K562 (cell line): Measurements from ENCODE around the gene THAP4. TPM values are rescaled to one million over a fixed set of nuclear protein-coding genes. Genes with fewer than 3 reads are reported as not detected.

Experiments
- EGR1 ChIP-seq: fragments of 450-650 bp; conservative IDR thresholded peaks from 2 replicates; pipeline ENCODE4 v1.6.1; 2017; ENCODE audit warnings: mild to moderate bottlenecking
- HDAC2 ChIP-seq: fragments of 450-650 bp; IDR thresholded peaks from 2 replicates; pipeline ENCODE4 v1.6.1; 2016; ENCODE audit warnings: mild to moderate bottlenecking
- TCF7 ChIP-seq: sonication (generic); IDR thresholded peaks from 2 replicates; pipeline ENCODE4 v1.6.1; 2016; ENCODE audit warnings: antibody characterized with exemption, borderline replicate concordance
- ZNF239 ChIP-seq: fragments of 250-450 bp; sonication (Bioruptor Pico); IDR thresholded peaks from 2 replicates; pipeline ENCODE4 v1.4.0; 2020; ENCODE audit warnings: mild to moderate bottlenecking
- polyA plus RNA-seq, 8 experiments: library from polyadenylated mRNA; depleted of rRNA in 4 of 8; stranded (reverse) in 5 of 8; unstranded in 3 of 8; fragments of >200 nt; fragmentation: Nextera tagmentation in 2 of 8; fragmentation: Illumina TruSeq in 1 of 8; extraction: Ambion mirVana in 2 of 8; extraction: Trizol in 1 of 8; gene quantifications; 2 replicates each; pipeline versions ENCODE4 v1.2.1 to v1.2.3, GENCODE V29; 2011 to 2014; ENCODE audit warnings: inconsistent platforms in 1 of 8, missing spikeins in 1 of 8
- total RNA-seq, 7 experiments: library from RNA; depleted of rRNA in 6 of 7; stranded (reverse); fragments of >200 nt in 6 of 7; fragmentation: Illumina TruSeq in 2 of 7; extraction: Trizol in 2 of 7; gene quantifications; 2 replicates each; pipeline versions ENCODE4 v1.2.1 to v1.2.3, GENCODE V29; 2011 to 2021; ENCODE audit warnings: low replicate concordance in 1 of 7
- TF ChIP-seq, protein P1 (sequence below): sonication (generic); formaldehyde crosslinking; IDR thresholded peaks from 2 replicates; pipeline ENCODE4 v1.8.0; 2023; ENCODE audit warnings: missing genetic modification reagents, mild to moderate bottlenecking, borderline replicate concordance
- TF ChIP-seq, protein P2 (sequence below): fragments of 250-450 bp; sonication (Bioruptor Pico); IDR thresholded peaks from 2 replicates; pipeline ENCODE4 v1.8.0; 2021; ENCODE audit warnings: moderate library complexity, mild to moderate bottlenecking, inconsistent platforms
- TF ChIP-seq, protein P3 (sequence below): fragments of 450-650 bp; IDR thresholded peaks from 2 replicates; pipeline ENCODE4 v1.6.1; 2016; ENCODE audit warnings: mild to moderate bottlenecking, moderate library complexity

Gene THAP4
- total and polyA plus RNA-seq, 9 of the 15 experiments (the other 6 are each of a cell fraction or from before 2014, with no cell fraction given) = 8.6 to 60.9 (median 43.9) TPM

DNA sequence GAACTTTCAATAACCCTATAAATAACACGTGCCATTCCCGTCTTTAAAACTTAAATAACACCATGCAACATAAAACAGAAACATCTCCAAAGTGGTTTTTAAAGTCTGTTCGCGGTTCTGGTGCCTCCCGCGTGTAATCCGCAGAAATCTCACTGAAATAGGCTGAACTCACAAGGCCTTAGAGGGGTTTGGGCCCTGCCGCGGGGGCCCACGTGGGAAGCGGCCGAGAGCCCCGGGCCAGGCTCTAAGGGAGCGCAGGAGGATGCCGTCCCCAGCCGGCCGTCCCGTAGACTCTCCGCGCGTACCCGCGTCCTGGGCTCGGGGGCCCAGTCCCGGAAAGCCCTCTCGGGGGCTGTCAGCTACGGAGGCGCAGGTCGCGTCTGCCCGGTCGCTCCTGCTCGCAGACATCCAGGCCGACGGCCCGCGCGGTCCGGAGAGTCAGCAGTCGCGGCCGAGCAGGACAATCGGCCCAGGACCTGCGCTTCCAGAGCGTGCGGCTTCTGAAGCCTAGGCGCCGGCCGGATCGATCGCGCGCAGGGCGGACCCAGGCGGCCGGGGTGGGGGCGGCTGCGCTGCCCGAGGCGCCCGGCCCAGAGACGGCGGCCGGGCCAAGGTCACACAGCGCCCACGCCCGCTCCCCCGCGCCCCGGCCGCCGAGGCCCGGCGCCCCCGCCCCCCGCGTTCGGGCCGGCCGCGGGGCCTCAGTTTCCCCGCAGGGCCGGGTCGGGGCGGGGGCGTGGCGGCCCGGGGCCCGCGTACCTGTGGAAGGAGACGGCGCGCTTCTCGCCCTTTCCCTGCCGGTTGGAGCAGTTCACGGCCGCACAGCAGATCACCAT is 558 bp downstream of the THAP4 start (continued):
- TF ChIP-seq, protein P1, sequence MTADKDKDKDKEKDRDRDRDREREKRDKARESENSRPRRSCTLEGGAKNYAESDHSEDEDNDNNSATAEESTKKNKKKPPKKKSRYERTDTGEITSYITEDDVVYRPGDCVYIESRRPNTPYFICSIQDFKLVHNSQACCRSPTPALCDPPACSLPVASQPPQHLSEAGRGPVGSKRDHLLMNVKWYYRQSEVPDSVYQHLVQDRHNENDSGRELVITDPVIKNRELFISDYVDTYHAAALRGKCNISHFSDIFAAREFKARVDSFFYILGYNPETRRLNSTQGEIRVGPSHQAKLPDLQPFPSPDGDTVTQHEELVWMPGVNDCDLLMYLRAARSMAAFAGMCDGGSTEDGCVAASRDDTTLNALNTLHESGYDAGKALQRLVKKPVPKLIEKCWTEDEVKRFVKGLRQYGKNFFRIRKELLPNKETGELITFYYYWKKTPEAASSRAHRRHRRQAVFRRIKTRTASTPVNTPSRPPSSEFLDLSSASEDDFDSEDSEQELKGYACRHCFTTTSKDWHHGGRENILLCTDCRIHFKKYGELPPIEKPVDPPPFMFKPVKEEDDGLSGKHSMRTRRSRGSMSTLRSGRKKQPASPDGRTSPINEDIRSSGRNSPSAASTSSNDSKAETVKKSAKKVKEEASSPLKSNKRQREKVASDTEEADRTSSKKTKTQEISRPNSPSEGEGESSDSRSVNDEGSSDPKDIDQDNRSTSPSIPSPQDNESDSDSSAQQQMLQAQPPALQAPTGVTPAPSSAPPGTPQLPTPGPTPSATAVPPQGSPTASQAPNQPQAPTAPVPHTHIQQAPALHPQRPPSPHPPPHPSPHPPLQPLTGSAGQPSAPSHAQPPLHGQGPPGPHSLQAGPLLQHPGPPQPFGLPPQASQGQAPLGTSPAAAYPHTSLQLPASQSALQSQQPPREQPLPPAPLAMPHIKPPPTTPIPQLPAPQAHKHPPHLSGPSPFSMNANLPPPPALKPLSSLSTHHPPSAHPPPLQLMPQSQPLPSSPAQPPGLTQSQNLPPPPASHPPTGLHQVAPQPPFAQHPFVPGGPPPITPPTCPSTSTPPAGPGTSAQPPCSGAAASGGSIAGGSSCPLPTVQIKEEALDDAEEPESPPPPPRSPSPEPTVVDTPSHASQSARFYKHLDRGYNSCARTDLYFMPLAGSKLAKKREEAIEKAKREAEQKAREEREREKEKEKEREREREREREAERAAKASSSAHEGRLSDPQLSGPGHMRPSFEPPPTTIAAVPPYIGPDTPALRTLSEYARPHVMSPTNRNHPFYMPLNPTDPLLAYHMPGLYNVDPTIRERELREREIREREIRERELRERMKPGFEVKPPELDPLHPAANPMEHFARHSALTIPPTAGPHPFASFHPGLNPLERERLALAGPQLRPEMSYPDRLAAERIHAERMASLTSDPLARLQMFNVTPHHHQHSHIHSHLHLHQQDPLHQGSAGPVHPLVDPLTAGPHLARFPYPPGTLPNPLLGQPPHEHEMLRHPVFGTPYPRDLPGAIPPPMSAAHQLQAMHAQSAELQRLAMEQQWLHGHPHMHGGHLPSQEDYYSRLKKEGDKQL (CRISPR knock-in tag) = no peak
- TF ChIP-seq, protein P2, sequence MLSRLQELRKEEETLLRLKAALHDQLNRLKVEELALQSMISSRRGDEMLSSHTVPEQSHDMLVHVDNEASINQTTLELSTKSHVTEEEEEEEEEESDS = no peak
- TF ChIP-seq, protein P3, sequence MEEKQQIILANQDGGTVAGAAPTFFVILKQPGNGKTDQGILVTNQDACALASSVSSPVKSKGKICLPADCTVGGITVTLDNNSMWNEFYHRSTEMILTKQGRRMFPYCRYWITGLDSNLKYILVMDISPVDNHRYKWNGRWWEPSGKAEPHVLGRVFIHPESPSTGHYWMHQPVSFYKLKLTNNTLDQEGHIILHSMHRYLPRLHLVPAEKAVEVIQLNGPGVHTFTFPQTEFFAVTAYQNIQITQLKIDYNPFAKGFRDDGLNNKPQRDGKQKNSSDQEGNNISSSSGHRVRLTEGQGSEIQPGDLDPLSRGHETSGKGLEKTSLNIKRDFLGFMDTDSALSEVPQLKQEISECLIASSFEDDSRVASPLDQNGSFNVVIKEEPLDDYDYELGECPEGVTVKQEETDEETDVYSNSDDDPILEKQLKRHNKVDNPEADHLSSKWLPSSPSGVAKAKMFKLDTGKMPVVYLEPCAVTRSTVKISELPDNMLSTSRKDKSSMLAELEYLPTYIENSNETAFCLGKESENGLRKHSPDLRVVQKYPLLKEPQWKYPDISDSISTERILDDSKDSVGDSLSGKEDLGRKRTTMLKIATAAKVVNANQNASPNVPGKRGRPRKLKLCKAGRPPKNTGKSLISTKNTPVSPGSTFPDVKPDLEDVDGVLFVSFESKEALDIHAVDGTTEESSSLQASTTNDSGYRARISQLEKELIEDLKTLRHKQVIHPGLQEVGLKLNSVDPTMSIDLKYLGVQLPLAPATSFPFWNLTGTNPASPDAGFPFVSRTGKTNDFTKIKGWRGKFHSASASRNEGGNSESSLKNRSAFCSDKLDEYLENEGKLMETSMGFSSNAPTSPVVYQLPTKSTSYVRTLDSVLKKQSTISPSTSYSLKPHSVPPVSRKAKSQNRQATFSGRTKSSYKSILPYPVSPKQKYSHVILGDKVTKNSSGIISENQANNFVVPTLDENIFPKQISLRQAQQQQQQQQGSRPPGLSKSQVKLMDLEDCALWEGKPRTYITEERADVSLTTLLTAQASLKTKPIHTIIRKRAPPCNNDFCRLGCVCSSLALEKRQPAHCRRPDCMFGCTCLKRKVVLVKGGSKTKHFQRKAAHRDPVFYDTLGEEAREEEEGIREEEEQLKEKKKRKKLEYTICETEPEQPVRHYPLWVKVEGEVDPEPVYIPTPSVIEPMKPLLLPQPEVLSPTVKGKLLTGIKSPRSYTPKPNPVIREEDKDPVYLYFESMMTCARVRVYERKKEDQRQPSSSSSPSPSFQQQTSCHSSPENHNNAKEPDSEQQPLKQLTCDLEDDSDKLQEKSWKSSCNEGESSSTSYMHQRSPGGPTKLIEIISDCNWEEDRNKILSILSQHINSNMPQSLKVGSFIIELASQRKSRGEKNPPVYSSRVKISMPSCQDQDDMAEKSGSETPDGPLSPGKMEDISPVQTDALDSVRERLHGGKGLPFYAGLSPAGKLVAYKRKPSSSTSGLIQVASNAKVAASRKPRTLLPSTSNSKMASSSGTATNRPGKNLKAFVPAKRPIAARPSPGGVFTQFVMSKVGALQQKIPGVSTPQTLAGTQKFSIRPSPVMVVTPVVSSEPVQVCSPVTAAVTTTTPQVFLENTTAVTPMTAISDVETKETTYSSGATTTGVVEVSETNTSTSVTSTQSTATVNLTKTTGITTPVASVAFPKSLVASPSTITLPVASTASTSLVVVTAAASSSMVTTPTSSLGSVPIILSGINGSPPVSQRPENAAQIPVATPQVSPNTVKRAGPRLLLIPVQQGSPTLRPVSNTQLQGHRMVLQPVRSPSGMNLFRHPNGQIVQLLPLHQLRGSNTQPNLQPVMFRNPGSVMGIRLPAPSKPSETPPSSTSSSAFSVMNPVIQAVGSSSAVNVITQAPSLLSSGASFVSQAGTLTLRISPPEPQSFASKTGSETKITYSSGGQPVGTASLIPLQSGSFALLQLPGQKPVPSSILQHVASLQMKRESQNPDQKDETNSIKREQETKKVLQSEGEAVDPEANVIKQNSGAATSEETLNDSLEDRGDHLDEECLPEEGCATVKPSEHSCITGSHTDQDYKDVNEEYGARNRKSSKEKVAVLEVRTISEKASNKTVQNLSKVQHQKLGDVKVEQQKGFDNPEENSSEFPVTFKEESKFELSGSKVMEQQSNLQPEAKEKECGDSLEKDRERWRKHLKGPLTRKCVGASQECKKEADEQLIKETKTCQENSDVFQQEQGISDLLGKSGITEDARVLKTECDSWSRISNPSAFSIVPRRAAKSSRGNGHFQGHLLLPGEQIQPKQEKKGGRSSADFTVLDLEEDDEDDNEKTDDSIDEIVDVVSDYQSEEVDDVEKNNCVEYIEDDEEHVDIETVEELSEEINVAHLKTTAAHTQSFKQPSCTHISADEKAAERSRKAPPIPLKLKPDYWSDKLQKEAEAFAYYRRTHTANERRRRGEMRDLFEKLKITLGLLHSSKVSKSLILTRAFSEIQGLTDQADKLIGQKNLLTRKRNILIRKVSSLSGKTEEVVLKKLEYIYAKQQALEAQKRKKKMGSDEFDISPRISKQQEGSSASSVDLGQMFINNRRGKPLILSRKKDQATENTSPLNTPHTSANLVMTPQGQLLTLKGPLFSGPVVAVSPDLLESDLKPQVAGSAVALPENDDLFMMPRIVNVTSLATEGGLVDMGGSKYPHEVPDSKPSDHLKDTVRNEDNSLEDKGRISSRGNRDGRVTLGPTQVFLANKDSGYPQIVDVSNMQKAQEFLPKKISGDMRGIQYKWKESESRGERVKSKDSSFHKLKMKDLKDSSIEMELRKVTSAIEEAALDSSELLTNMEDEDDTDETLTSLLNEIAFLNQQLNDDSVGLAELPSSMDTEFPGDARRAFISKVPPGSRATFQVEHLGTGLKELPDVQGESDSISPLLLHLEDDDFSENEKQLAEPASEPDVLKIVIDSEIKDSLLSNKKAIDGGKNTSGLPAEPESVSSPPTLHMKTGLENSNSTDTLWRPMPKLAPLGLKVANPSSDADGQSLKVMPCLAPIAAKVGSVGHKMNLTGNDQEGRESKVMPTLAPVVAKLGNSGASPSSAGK = no peak
- TF ChIP-seq ZNF239 (CRISPR knock-in tag) = no peak
- no peak for TF ChIP-seq TCF7
- TF ChIP-seq HDAC2 = no peak
- TF ChIP-seq EGR1 = no peak
